H1 (cell line): ENCODE measurements around the gene MTM1. TPM values are rescaled to one million over a fixed set of nuclear protein-coding genes. Genes with fewer than 3 reads are reported as not detected.
A peak's percentile ranks its signal among the peaks of the same experiment; 100 is the strongest.

Experiments used
- CTCF ChIA-PET: fragments of 300-600 bp; sonication (Branson Sonifier 250); formaldehyde crosslinking; loops from one replicate; lab custom pipeline; 2021; ENCODE audit not compliant: partially characterized antibody; lab: Charles Lee
- POLR2A ChIA-PET: fragments of 300-600 bp; sonication (Branson Sonifier 250); formaldehyde crosslinking; loops from one replicate; lab custom pipeline; 2021; ENCODE audit warnings: inconsistent platforms; ENCODE audit not compliant: partially characterized antibody; lab: Charles Lee
- DNase-seq, 2 experiments: peaks; one replicate each; pipeline versions ENCODE4 v3.0.0 to v3.0.0-alpha.2; 2010 to 2022; ENCODE audit warnings: low spot score in 2 of 2, low read depth in 1 of 2, mixed read lengths in 1 of 2
- FAIRE-seq: peaks from 2 replicates; lab custom pipeline; 2011; peaks lifted over from hg19 to GRCh38; lab: Jason Lieb, UNC
- H2AFZ ChIP-seq: 2 replicates; pipeline ENCODE4 v1.8.1; 2012; ENCODE audit warnings: low read length, inconsistent platforms
- H2AK5ac ChIP-seq: 2 replicates; pipeline ENCODE4 v1.6.1; 2013; ENCODE audit warnings: low read depth, low read length
- H2BK120ac ChIP-seq: replicated peaks from 2 replicates; pipeline ENCODE3; 2013; ENCODE audit warnings: low read depth, low read length, inconsistent platforms
- H2BK12ac ChIP-seq: 2 replicates; pipeline ENCODE4 v1.6.1; 2013; ENCODE audit warnings: low read depth, low read length
- H2BK15ac ChIP-seq: 2 replicates; pipeline ENCODE4 v1.6.1; 2013; ENCODE audit warnings: low read length
- H2BK20ac ChIP-seq: 2 replicates; pipeline ENCODE4 v1.6.1; 2013; ENCODE audit warnings: low read length
- H2BK5ac ChIP-seq: 2 replicates; pipeline ENCODE4 v1.6.1; 2013; ENCODE audit warnings: low read depth, low read length
- H3K14ac ChIP-seq: 2 replicates; pipeline ENCODE4 v1.6.1; 2013; ENCODE audit warnings: inconsistent platforms; ENCODE audit not compliant: insufficient read length
- H3K18ac ChIP-seq: 2 replicates; pipeline ENCODE4 v1.6.1; 2013; ENCODE audit warnings: low read length; ENCODE audit errors: extremely low read depth
- H3K23ac ChIP-seq: 2 replicates; pipeline ENCODE4 v1.6.1; 2013; ENCODE audit warnings: inconsistent platforms; ENCODE audit not compliant: insufficient read length
- H3K23me2 ChIP-seq: 2 replicates; pipeline ENCODE4 v1.6.1; 2013; ENCODE audit warnings: low read depth, low read length
- H3K27ac ChIP-seq: 2 replicates; pipeline ENCODE4 v1.6.1; 2011; ENCODE audit warnings: low read depth, low read length, inconsistent platforms
- H3K27me3 ChIP-seq, 4 experiments: replicated peaks in 1 of 4; 1 replicate in 1 of 4; 2 replicates in 3 of 4; pipeline versions ENCODE4 v1.6.1 to v1.8.1; 2011 to 2013; ENCODE audit warnings: low read length in 3 of 4, mild to moderate bottlenecking in 3 of 4, inconsistent platforms in 2 of 4, mixed read lengths in 2 of 4, moderate library complexity in 1 of 4; ENCODE audit not compliant: control insufficient read depth in 3 of 4, insufficient read depth in 3 of 4; ENCODE audit errors: extremely low read depth in 1 of 4
- H3K36me3 ChIP-seq, 4 experiments: 2 replicates each; pipeline versions ENCODE4 v1.6.1 to v1.8.1; 2011 to 2013; ENCODE audit warnings: mild to moderate bottlenecking in 4 of 4, low read length in 3 of 4, moderate library complexity in 2 of 4, control low read depth in 1 of 4, inconsistent platforms in 1 of 4; ENCODE audit not compliant: insufficient read depth in 4 of 4, control insufficient read depth in 2 of 4
- H3K4ac ChIP-seq: replicated peaks from 2 replicates; pipeline ENCODE3; 2013; ENCODE audit warnings: low read length, low read depth, mixed read lengths, inconsistent platforms; ENCODE audit not compliant: insufficient read length
- H3K4me1 ChIP-seq, 4 experiments: replicated peaks in 1 of 4; 1 replicate in 1 of 4; 2 replicates in 3 of 4; pipeline versions ENCODE4 v1.6.1 to v1.8.1; 2011 to 2013; ENCODE audit warnings: low read length in 3 of 4, inconsistent platforms in 2 of 4, mixed read lengths in 1 of 4; ENCODE audit not compliant: insufficient read depth in 4 of 4, control insufficient read depth in 3 of 4
- H3K4me2 ChIP-seq, 2 experiments: 2 replicates each; pipeline versions ENCODE4 v1.6.1 to v1.8.1; 2011 to 2013; ENCODE audit warnings: low read depth in 2 of 2, low read length in 2 of 2, control low read depth in 1 of 2, inconsistent platforms in 1 of 2, mild to moderate bottlenecking in 1 of 2; ENCODE audit not compliant: insufficient read depth in 1 of 2
- H3K4me3 ChIP-seq, 4 experiments: fragments of 200-600, 300-600 bp in 1 of 4; sonication (generic), shearing (Covaris generic), sonication (Bioruptor Twin) in 1 of 4; 2 replicates each; pipeline versions ENCODE4 v1.5.1 to v1.8.1; 2011 to 2016; ENCODE audit warnings: low read length in 4 of 4, low read depth in 3 of 4, control low read depth in 2 of 4, inconsistent platforms in 2 of 4, mild to moderate bottlenecking in 2 of 4, mixed read lengths in 1 of 4, moderate library complexity in 1 of 4; ENCODE audit not compliant: insufficient read depth in 2 of 4; ENCODE audit errors: extremely low read depth in 1 of 4
- H3K56ac ChIP-seq: replicated peaks from 2 replicates; pipeline ENCODE3; 2013; ENCODE audit warnings: low read depth, mild to moderate bottlenecking, mixed read lengths, low read length, inconsistent platforms; ENCODE audit not compliant: insufficient read length
- H3K79me1 ChIP-seq: 2 replicates; pipeline ENCODE4 v1.6.1; 2013; ENCODE audit warnings: low read depth, low read length, control low read depth
- H3K79me2 ChIP-seq, 2 experiments: 2 replicates each; pipeline versions ENCODE4 v1.6.1 to v1.8.1; 2012 to 2013; ENCODE audit warnings: low read length in 2 of 2, mild to moderate bottlenecking in 2 of 2, inconsistent platforms in 1 of 2; ENCODE audit not compliant: insufficient read depth in 2 of 2, control insufficient read depth in 1 of 2
- H3K9ac ChIP-seq, 4 experiments: replicated peaks in 1 of 4; 1 replicate in 1 of 4; 2 replicates in 3 of 4; pipeline versions ENCODE4 v1.6.1 to v1.8.1; 2011 to 2013; ENCODE audit warnings: low read depth in 3 of 4, low read length in 3 of 4, control low read depth in 2 of 4, mild to moderate bottlenecking in 2 of 4, moderate library complexity in 2 of 4, inconsistent platforms in 1 of 4; ENCODE audit errors: extremely low read depth in 1 of 4
- H3K9me3 ChIP-seq, 2 experiments: 2 replicates each; pipeline versions ENCODE4 v1.6.1 to v1.8.1; 2012 to 2013; ENCODE audit warnings: mild to moderate bottlenecking in 2 of 2, moderate library complexity in 2 of 2, control low read depth in 1 of 2, inconsistent platforms in 1 of 2, low read depth in 1 of 2, low read length in 1 of 2, mixed read lengths in 1 of 2; ENCODE audit not compliant: insufficient read depth in 2 of 2
- H4K20me1 ChIP-seq, 2 experiments: replicated peaks in 1 of 2; 2 replicates each; pipeline versions ENCODE3 to v1.8.1; 2011 to 2013; ENCODE audit warnings: inconsistent platforms in 2 of 2, low read length in 2 of 2, mild to moderate bottlenecking in 1 of 2; ENCODE audit not compliant: insufficient read depth in 2 of 2, control insufficient read depth in 1 of 2
- H4K5ac ChIP-seq: 2 replicates; pipeline ENCODE4 v1.6.1; 2013; ENCODE audit warnings: low read length, low read depth, mixed read lengths, inconsistent platforms; ENCODE audit not compliant: insufficient read length
- H4K8ac ChIP-seq: 2 replicates; pipeline ENCODE4 v1.8.0; 2013; ENCODE audit warnings: mild to moderate bottlenecking, moderate library complexity, low read length, inconsistent platforms; ENCODE audit not compliant: insufficient read depth; ENCODE audit errors: extremely low read depth
- H4K91ac ChIP-seq: replicated peaks from 2 replicates; pipeline ENCODE3; 2013; ENCODE audit warnings: low read length, mixed read lengths, inconsistent platforms; ENCODE audit not compliant: insufficient read length
- EGR1 ChIP-seq: IDR thresholded peaks from 2 replicates; pipeline ENCODE4 v1.6.1; 2011; ENCODE audit warnings: low read depth, low read length, borderline replicate concordance
- GABPA ChIP-seq: IDR thresholded peaks from 2 replicates; pipeline ENCODE4 v1.6.1; 2011; ENCODE audit warnings: mild to moderate bottlenecking, low read length, moderate library complexity, borderline replicate concordance; ENCODE audit not compliant: insufficient read depth
- POU5F1 ChIP-seq: IDR thresholded peaks from 2 replicates; pipeline ENCODE4 v1.6.1; 2011; ENCODE audit warnings: low read depth, mild to moderate bottlenecking, low read length, moderate library complexity
- SP4 ChIP-seq: IDR thresholded peaks from 2 replicates; pipeline ENCODE4 v1.6.1; 2012; ENCODE audit warnings: low read length, inconsistent platforms
- TEAD4 ChIP-seq: IDR thresholded peaks from 2 replicates; pipeline ENCODE4 v1.6.1; 2012; ENCODE audit warnings: low read depth, low read length, inconsistent platforms, mixed read lengths
- WGBS, 2 experiments: shearing (Covaris generic) in 1 of 2; methylation state at CpG; one replicate each; pipeline versions ENCODE4 v1.1.6 to v1.1.7; 2013 to 2015; ENCODE audit warnings: low lambda C conversion rate in 2 of 2, mixed read lengths in 2 of 2, inconsistent platforms in 1 of 2, low coverage in 1 of 2, missing lambda C conversion rate in 1 of 2; ENCODE audit not compliant: insufficient replicate concordance in 2 of 2, insufficient coverage in 1 of 2, insufficient read length in 1 of 2; ENCODE audit errors: extremely low coverage in 1 of 2, missing lambda C conversion rate in 1 of 2; 5-methylcytosine and 5-hydroxymethylcytosine counted together
- polyA plus RNA-seq, 7 experiments: library from polyadenylated mRNA; depleted of rRNA in 3 of 7; stranded (reverse) in 5 of 7; unstranded in 2 of 7; fragments of >200 nt in 5 of 7; fragments of 200-250 nt in 2 of 7; gene quantifications; 1 replicate in 5 of 7; 2 replicates in 1 of 7; 4 replicates in 1 of 7; pipeline versions ENCODE4 v1.2.1 to v1.2.3, GENCODE V29; 2011 to 2013; ENCODE audit warnings: missing spikeins in 2 of 7, mixed read lengths in 2 of 7
- total RNA-seq: library from RNA; stranded (reverse); fragmentation: NEBNext Ultra II Directional; extraction: Animal tissue kit (Norgen Biotek cat#: 25700); gene quantifications from 2 replicates; pipeline ENCODE4 v1.2.1, GENCODE V29; 2021
- TF ChIP-seq, protein P1 (sequence below): IDR thresholded peaks from 2 replicates; pipeline ENCODE4 v1.6.1; 2012; ENCODE audit warnings: inconsistent platforms

Gene MTM1
- total and polyA plus RNA-seq, 2 of the 8 experiments (the other 6 are each of a cell fraction or from before 2014, with no cell fraction given): 2.3 to 8.4 TPM

- Histone ChIP-seq H3K4ac (no peak overlapping the region), H4K20me1 (no peaks in the 10 kb centered on the region), H3K27me3 (no peaks in the 10 kb centered on the region), H4K91ac (no peak overlapping the region), H4K8ac (no peak overlapping the region), H3K18ac (no peak overlapping the region), H2BK120ac (no peak overlapping the region), H3K23me2 (no peaks in the 10 kb centered on the region), H2BK20ac (no peak overlapping the region), H2BK12ac (no peak overlapping the region), H2AK5ac (no peak overlapping the region), H2AFZ (no peak overlapping the region), H3K14ac (no peak overlapping the region), H3K79me1 (no peaks in the 10 kb centered on the region; the same call in 1 of the 2 replicates), H3K4me1 (peaks cover 0 to 22% (median 8%) of the 10 kb centered on the region in 4 experiments; a peak in 6 of 7 replicates), H3K36me3 (no peaks in the 10 kb centered on the region), H2BK5ac (no peak overlapping the region), H2BK15ac (no peak overlapping the region), H3K27ac (no peak overlapping the region), H3K23ac (no peak overlapping the region), H4K5ac (no peak overlapping the region), H3K4me2 (peak overlapping the region; percentile 63 to 84), H3K4me3 (peak overlapping the region; percentile 54 to 88 (median 64)), H3K56ac (no peak overlapping the region), H3K9me3 (no peaks in the 10 kb centered on the region), H3K79me2 (peaks cover 0 to 21% of the 10 kb centered on the region in 2 experiments; a peak in 2 of 4 replicates), H3K9ac (peak overlapping the region in 2 of 4 experiments; percentile 55 to 60; a peak in 1 of 7 replicates)
- ChIA-PET POLR2A (interaction anchor here (1.8 kb wide), 1 partner anchor 10 kb away, joined by 6 read pairs; no protein-coding TSS in a partner anchor), CTCF (interaction anchor here (2.4 kb wide), 1 partner anchor 25 kb away, joined by 8 read pairs; no protein-coding TSS in a partner anchor)
- 20% methylated on average over 16 of the region's 17 CpGs; no CpG with 5 or more reads in 1 of the 2 experiments for WGBS, 2 experiments
- TF ChIP-seq GABPA (no peak), TEAD4 (no peak), POU5F1 (no peak), EGR1 (no peak), SP4 (no peak)
- TF ChIP-seq, protein P1, sequence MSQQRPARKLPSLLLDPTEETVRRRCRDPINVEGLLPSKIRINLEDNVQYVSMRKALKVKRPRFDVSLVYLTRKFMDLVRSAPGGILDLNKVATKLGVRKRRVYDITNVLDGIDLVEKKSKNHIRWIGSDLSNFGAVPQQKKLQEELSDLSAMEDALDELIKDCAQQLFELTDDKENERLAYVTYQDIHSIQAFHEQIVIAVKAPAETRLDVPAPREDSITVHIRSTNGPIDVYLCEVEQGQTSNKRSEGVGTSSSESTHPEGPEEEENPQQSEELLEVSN: no peak
- DNase-seq: no peak
- no peak for FAIRE-seq
These were observed 695 bp downstream of the MTM1 start for GRCh38 chrX:150569155-150569477.
